NCI-H1436 (cell line): ENCODE results near the gene MSRB1.
"Not testable (repeated sequence)": the region's sequence is repeated elsewhere in the genome, so short reads cannot be mapped to it uniquely, and the experiment has no call there.

Experiments used
- DNase-seq: peaks from one replicate; lab custom pipeline; 2025; lab: John Stamatoyannopoulos, UW

MSRB1 gene

GRCh38 chr16:1938910-1939309 lies 4.1 kb downstream of the MSRB1 start:
- DNase-seq, result no peak

DNA sequence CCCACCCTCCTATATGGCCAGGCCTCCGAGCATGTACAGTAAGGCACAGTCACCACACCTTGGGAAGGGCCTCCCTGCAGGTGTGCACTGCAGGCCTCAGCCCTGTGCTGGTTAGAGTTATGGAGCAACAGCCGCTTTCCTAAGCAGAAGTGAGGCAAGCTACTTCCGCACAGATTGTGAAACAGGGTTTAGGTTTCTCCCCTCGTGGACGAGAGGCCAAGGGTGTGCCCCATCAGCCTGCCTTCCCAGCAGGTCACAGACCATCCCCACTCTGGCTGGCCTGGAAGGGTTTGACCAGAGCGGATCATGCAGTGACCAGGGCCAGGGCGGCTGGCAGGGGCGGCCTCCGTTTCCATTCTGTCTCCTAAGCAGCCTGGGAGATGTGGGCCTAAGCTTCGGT lies 4.7 kb downstream of the MSRB1 start:
- DNase-seq, result no peak

GRCh38 chr16:1936945-1937479 lies 6.0 kb downstream of the MSRB1 start:
- no peak for DNase-seq

GRCh38 chr16:1933097-1933661 lies 9.8 kb downstream of the MSRB1 start:
- no peak for DNase-seq

DNA sequence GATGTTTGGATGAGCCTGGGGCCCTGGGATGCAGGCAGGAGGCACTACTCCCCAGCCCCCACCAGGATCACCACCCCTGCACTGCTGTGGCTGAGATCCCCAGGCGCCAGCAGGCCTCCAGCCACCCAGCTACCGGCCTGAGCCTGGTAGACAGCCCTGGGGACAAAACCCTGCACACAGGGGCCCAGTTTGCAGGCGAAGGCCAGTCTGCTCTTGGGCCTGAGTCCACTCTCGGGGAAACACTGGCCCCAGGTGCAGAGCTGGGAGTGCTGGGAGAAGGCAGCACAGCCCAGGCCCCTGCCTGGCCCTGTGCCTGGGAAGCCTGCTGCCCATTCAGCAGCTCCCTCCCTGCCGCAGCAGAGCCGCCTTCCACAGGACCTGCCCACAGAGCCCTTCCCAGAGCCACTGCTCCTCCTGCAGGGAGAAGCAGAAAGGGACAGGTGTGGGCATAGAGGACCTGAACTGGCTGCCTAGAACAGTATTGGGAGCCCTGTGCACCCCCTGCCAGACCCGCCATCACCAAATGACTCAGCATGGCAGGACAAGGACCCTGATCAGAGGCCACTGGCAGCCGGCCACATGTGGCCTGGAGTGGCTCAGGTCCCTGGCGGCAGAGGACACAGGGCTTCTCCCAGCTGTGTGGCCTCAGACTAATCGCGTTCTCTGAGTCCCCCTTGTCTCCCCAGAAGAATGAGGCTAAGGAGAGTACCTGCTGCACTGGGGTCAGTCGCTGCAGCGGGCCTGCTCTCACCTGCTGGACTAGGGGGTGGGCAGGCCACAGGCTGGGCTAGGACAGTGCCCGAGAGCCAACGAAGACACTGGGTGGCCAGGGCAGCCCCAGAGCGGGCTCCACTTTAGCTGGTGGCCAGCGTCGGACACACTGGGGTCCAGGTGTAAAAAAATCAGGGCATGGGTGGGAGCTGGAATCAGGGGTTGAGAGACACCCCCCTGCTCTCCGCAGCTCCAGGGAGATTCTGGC lies 10.7 kb downstream of the MSRB1 start:
- peak; percentile 34 for DNase-seq

GRCh38 chr16:1930338-1930720 lies 12.7 kb downstream of the MSRB1 start:
- DNase-seq, result no peak

DNA sequence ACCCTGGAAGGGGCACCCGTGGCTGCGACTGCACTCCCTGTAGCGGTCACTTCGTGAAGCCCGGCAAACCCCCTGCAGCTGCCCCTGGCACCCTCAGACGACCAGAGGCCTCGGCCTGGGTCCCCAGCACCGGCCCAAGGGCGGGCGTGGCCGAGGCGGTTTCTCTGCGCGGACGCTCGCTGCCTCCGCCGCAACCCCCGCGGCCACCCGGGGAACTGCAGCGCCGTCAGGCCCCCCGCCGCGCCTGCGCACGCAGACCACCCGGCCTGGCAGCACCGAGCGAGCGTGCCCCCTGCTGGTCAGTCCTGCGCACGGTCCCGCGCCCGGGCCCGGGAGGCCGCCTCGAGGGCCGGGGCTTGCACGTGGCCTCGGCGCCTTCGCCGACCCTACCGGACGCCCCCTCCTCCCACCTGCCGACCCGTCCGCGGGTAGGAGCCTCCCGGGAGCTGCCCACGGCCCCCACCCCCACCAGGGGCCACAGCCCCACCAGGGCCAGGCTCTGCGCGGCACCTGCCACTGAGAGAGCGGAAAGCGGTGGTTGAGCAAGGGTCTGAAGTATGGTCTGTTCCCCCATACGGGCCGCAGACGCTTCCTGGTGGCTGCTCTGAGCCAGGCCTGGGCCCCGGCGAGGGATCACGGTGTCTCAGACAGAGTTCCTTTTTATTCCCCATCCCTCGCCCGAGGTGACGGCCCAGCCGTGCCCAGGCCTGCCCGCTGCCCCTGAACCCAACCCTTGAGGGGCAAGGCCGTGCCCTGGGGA lies 13.2 kb downstream of the MSRB1 start:
- DNase-seq, result peak; percentile 86

- peak; percentile 45 for DNase-seq
Observed at GRCh38 chr16:1929105-1929504, 13.9 kb downstream of the MSRB1 start.

DNA sequence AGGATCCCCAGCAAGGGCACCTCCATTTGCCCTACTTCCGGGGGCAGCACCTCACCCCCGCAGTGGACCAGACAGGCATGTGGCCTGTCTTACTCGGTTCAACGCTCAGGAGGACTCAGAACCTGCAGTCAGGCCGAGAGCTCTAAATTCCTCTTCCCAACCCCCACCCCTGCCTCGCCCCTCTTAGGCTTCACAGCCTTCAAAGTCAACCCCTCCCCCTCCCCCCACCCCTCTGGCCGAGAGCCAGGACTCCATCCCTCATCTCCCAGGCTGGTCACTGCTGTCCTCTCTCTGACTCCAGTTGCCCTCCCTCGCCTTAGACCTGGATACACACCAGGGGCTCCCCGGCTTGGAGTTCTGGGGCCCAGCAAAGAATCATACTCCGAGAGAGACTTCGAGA lies 16.7 kb downstream of the MSRB1 start:
- DNase-seq, result no peak

DNA sequence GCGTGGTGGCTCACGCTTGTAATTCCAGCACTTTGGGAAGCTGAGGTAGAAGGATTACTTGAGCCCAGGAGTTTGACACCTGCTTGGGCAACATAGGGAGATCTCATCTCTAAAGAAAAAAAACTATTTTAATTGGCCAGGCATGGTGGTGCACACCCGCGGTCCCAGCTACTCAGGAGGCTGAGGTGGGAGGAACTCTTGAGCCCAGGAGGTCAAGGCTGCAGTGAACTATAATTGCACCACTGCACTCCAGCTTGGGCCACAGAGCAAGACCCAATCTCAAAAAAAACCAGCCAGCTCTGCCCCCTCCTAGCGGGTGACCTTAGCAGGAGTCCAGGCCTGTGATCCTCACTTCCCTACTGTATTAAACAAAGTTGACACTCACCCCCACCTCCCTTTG lies 18.9 kb downstream of the MSRB1 start:
- DNase-seq, result no peak

- DNase-seq, result peak; percentile 24
Observed at GRCh38 chr16:1923299-1924034, 19.5 kb downstream of the MSRB1 start.

DNA sequence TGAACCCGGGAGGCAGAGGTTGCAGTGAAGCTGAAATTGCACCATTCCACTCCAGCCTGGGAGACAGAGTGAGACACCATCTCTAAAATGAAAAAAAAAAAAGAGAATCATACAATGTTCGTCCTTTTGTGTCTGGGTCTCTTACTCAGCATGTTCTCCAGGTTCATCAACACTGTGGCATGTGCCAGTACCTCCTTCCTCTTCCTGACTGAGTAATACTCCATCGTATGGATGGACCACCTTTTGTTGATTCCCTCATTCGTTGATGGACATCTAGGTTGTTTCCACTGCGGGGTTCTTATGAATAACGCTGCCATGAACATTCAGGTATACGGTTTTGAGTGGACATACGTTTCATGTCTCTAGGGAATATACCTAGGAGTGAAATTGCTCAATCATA lies 20.6 kb downstream of the MSRB1 start:
- DNase-seq, result no peak

GRCh38 chr16:1920727-1921171 lies 22.2 kb downstream of the MSRB1 start:
- DNase-seq, result peak; percentile 68

- not testable (repeated sequence) for DNase-seq
Observed at GRCh38 chr16:1920122-1920521, 22.9 kb downstream of the MSRB1 start.

GRCh38 chr16:1919327-1919998 lies 23.5 kb downstream of the MSRB1 start:
- no peak for DNase-seq

- DNase-seq, result no peak
Observed at GRCh38 chr16:1918351-1919326, 24.4 kb downstream of the MSRB1 start, which contains the start of gene HS3ST6. HS3ST6 (minus strand) TSS chr16:1918415; CDS start chr16:1918323, 92 bp downstream.

- DNase-seq, result no peak
Observed at GRCh38 chr16:1917665-1918350, 25.2 kb downstream of the MSRB1 start.

DNA sequence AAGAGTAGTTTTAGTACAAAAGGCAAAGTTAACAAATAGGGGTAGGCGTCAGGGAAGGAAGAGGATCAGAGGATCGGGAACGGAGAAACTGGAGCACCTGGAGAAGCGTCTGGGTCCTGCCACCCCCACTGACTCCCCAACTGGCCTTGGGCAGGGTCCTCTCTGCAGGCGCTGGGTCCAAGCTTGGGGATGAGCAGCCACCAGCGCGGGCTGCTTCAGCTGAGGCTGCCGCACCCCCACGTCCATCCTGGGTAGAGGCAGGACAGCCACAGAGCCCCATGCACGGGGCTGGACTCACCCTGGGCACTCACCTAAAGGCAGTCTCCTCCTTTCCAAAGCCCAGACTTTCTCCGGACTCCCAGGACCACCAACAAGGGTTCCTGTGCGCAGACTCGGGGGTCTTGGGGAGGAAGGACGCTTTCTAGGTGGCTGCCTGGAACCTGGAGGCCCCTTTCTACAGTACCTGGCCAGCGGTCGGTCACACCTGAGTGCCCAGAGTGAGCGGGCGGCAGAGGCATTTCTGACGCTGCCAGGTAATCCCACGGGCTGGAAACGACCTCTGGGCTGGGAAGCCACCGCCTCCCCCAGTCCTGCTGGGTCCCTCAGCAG lies 25.8 kb downstream of the MSRB1 start:
- DNase-seq, result no peak

- no peak for DNase-seq
Observed at GRCh38 chr16:1916640-1916990, 26.4 kb downstream of the MSRB1 start.
